T-cell (primary cell): Measurements from ENCODE around the gene DNAJA1. TPM values are rescaled to one million over a fixed set of nuclear protein-coding genes. Genes with fewer than 3 reads are reported as not detected.

Experiments
- ATAC-seq, 4 experiments: fragments of 200-7000 bp in 3 of 4; fragments of 150-1000 bp in 1 of 4; cut with Tn5 transposase; replicated peaks in 1 of 4; 1 replicate in 3 of 4; 2 replicates in 1 of 4; pipeline ENCODE4 v1.10.0; 2021; ENCODE audit warnings: moderate library complexity in 3 of 4, mild to moderate bottlenecking in 2 of 4, moderate number of reproducible peaks in 1 of 4
- CTCF ChIA-PET, 2 donors: fragments of 300-600 bp; sonication (Branson Sonifier 250); formaldehyde crosslinking; loops; one replicate each; lab custom pipeline; 2022; ENCODE audit warnings: antibody characterized with exemption in 2 of 2; lab: Charles Lee
- POLR2A ChIA-PET, 2 donors: fragments of 300-600 bp; sonication (Branson Sonifier 250); formaldehyde crosslinking; loops; one replicate each; lab custom pipeline; 2022; ENCODE audit warnings: antibody characterized with exemption in 2 of 2; lab: Charles Lee
- DNase-seq, 35 experiments: peaks; one replicate each; pipeline versions ENCODE4 v3.0.0 to v3.0.0-alpha.2; 2013 to 2023
- H3K27ac ChIP-seq: one replicate; pipeline ENCODE4 v1.5.1; 2013; ENCODE audit warnings: low read length
- H3K27me3 ChIP-seq, 2 experiments: replicated peaks in 1 of 2; 1 replicate in 1 of 2; 2 replicates in 1 of 2; pipeline versions ENCODE4 v1.6.1 to v1.7.0; 2013; ENCODE audit warnings: low read length in 1 of 2, mixed read lengths in 1 of 2; ENCODE audit not compliant: control insufficient read depth in 2 of 2, insufficient read depth in 2 of 2; ENCODE audit errors: extremely low read depth in 1 of 2
- H3K36me3 ChIP-seq, 2 donors: 1 replicate in 1 of 2; 2 replicates in 1 of 2; pipeline versions ENCODE4 v1.6.1 to v1.7.0; 2013; ENCODE audit warnings: low read length in 1 of 2; ENCODE audit not compliant: control insufficient read depth in 2 of 2, insufficient read depth in 1 of 2; ENCODE audit errors: extremely low read depth in 1 of 2
- H3K4me1 ChIP-seq, 2 experiments: 1 replicate in 1 of 2; 2 replicates in 1 of 2; pipeline versions ENCODE4 v1.6.1 to v1.7.0; 2013; ENCODE audit warnings: low read length in 2 of 2, mixed read lengths in 1 of 2; ENCODE audit not compliant: insufficient read depth in 2 of 2, control insufficient read depth in 1 of 2; ENCODE audit errors: extremely low read depth in 1 of 2
- H3K4me3 ChIP-seq, 2 donors: 1 replicate in 1 of 2; 2 replicates in 1 of 2; pipeline versions ENCODE4 v1.5.1 to v1.7.0; 2013; ENCODE audit warnings: mild to moderate bottlenecking in 2 of 2, low read length in 1 of 2, moderate library complexity in 1 of 2; ENCODE audit not compliant: control insufficient read depth in 1 of 2; ENCODE audit errors: extremely low read depth in 1 of 2
- H3K9me3 ChIP-seq: 2 replicates; pipeline ENCODE4 v1.7.0; 2013
- H3K27ac Mint-ChIP-seq, 2 donors: one replicate each; pipeline ENCODE4 v1.8.0; 2020 to 2021; ENCODE audit warnings: mild to moderate bottlenecking in 2 of 2, mixed read lengths in 2 of 2
- H3K27me3 Mint-ChIP-seq, 2 donors: one replicate each; pipeline ENCODE4 v1.8.0; 2021 to 2022; ENCODE audit warnings: mixed read lengths in 2 of 2
- H3K36me3 Mint-ChIP-seq: one replicate; pipeline ENCODE4 v1.8.0; 2021; ENCODE audit warnings: mixed read lengths
- H3K4me1 Mint-ChIP-seq, 3 donors: one replicate each; pipeline ENCODE4 v1.8.0; 2020 to 2022; ENCODE audit warnings: mixed read lengths in 3 of 3, mild to moderate bottlenecking in 1 of 3
- H3K4me3 Mint-ChIP-seq, 3 donors: one replicate each; pipeline ENCODE4 v1.8.0; 2020 to 2022; ENCODE audit warnings: mild to moderate bottlenecking in 3 of 3, mixed read lengths in 3 of 3, moderate library complexity in 3 of 3
- H3K9me3 Mint-ChIP-seq, 3 donors: one replicate each; pipeline ENCODE4 v1.8.0; 2020 to 2022; ENCODE audit warnings: mixed read lengths in 3 of 3
- WGBS: methylation state at CpG from one replicate; pipeline ENCODE4 v1.1.5; 2013; ENCODE audit warnings: missing lambda C conversion rate; ENCODE audit not compliant: insufficient coverage; 5-methylcytosine and 5-hydroxymethylcytosine counted together
- total RNA-seq, 35 experiments: library from RNA in 6 of 35; stranded (reverse) in 6 of 35; fragments of 120-200 nt in 1 of 35; gene quantifications; one replicate each; pipeline versions ENCODE4 v1.2.1 to v1.2.4 and lab custom pipeline; 2013 to 2026

The DNAJA1 gene
- total RNA-seq, 5 donors from 2014 or later (not counting 1 experiment from before 2014, with no cell fraction given): 66.5 to 170 (median 69.9) TPM

DNA sequence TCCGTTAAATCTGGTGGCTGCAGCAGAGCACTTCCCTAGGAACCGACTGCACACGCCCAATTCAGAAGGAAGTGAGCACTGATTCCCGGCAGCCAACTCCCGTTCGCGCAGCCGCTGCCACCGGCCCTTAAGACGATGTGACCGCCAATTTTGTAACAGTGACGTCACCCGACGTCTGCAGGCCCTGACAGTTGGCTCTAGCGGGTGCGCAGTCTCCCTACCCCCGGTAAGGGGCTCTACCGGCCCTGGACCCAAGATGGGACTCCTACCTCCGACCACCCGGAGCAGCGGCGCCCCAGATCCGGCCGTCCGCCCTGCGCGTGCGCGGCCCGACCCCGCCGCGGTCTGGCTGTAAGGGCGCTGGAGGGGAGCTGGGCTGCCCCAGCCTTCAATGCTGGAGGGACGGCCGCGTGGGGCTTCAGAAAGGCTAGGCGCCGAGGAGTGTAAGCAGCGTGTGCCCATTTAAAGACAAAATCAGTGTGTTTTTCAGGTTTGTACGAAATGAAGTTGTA lies 19.1 kb downstream of the DNAJA1 start:
- Mint-ChIP-seq H3K27me3 (no peaks in the 10 kb centered on the region), H3K4me3 (peak overlapping the region; percentile 68 to 76 (median 76)), H3K27ac (peak overlapping the region; percentile 13 to 28), H3K4me1 (peaks cover 16 to 19% (median 18%) of the 10 kb centered on the region in 3 donors), H3K36me3 (peaks cover 17% of the 10 kb centered on the region), H3K9me3 (no peaks in the 10 kb centered on the region)
- peak overlapping the region; percentile 31 for H3K27ac ChIP-seq
- peak; percentile 61 to 80 (median 70) for ATAC-seq
- H3K27me3 ChIP-seq: no peaks in the 10 kb centered on the region
- peak overlapping the region; percentile 54 to 80 for H3K4me3 ChIP-seq
- peak in 34 of 35 experiments; percentile 29 to 83 (median 55) for DNase-seq
- CTCF ChIA-PET: interaction anchor here in 1 of 2 donors (1.0 kb wide), 1 partner anchor 16 kb away, joined by 3 read pairs; no protein-coding TSS in a partner anchor
- peaks cover 0 to 34% of the 10 kb centered on the region in 2 donors for H3K36me3 ChIP-seq
- WGBS: 5% methylated on average over 41 of the region's 41 CpGs
- H3K4me1 ChIP-seq: peaks cover 2 to 13% of the 10 kb centered on the region in 2 experiments
- POLR2A ChIA-PET: interaction anchor here in 1 of 2 donors (0.8 to 1.9 kb wide), 6 partner anchors 14 to 20 kb away, joined by 3 to 8 read pairs (median 4); partner anchors contain the start of gene DNAJA1
- no peaks in the 10 kb centered on the region for H3K9me3 ChIP-seq

DNA sequence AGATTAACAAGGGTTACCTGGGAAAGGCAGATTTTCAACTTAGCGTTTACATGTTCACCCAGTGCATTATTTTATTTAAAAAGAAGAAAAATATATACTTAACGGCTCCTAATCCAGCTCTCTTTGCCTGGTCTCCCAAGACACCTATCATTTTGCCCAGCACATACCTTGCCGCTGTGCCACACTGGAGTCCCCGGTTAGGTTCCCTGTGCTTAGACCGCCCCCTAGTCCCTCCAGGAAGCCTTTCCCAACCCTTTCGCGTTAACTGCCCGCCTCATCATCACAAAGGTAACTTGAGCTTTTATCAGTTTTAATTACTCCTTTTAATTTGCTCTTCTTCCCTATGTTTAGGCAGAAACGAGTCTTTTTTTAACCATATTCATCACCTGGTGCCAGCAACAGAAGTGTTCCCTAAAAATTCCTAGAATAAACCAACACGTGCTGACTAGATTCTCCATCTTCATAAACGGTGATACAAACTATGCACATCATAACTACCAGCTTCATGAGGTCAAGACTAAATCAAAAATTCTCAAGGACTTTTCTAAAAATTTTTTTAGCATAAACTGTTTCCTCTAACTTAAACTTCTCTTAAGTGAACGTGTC lies 19.7 kb downstream of the DNAJA1 start:
- Histone ChIP-seq H3K4me3 (peak overlapping the region; percentile 54 to 80), H3K27me3 (no peaks in the 10 kb centered on the region), H3K36me3 (peaks cover 0 to 35% of the 10 kb centered on the region in 2 donors), H3K4me1 (peaks cover 2 to 13% of the 10 kb centered on the region in 2 experiments), H3K9me3 (no peaks in the 10 kb centered on the region), H3K27ac (no peak overlapping the region)
- ChIA-PET POLR2A (interaction anchor here (0.6 to 1.2 kb wide), 4 partner anchors 15 to 58 kb away, joined by 3 to 8 read pairs (median 4); partner anchors contain the start of gene DNAJA1 (in 1 of the 2)), CTCF (interaction anchor here in 1 of 2 donors (1.0 kb wide), 1 partner anchor 15 kb away, joined by 3 read pairs; no protein-coding TSS in a partner anchor)
- peak in 1 of 4 experiments; percentile 9 for ATAC-seq
- Mint-ChIP-seq H3K4me3 (peak overlapping the region; percentile 68 to 76 (median 76)), H3K27me3 (no peaks in the 10 kb centered on the region), H3K4me1 (peaks cover 16 to 19% (median 18%) of the 10 kb centered on the region in 3 donors), H3K36me3 (peaks cover 20% of the 10 kb centered on the region), H3K27ac (peak overlapping the region; percentile 25 to 68), H3K9me3 (no peaks in the 10 kb centered on the region)
- WGBS: 84% methylated on average over 10 of the region's 12 CpGs
- DNase-seq: no peak

DNA sequence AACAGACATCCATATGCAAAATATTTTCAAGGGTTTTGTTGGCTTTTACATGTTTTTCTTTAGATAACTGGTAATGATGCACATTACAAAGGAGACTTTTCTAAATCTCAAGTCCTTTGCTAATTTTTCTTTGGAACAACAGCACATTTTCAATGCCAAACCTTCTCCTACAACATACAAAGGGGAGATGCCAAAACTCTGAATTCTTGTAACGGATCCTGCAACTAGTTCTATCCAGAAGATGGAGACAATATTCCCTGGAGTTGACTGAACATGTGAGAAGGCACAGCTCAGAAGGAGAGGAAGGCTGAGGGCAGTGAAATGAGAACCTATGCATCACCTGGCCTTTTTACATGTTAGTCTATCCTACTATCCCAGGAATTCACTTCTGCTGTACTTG lies 21.0 kb downstream of the DNAJA1 start:
- no peak overlapping the region for H3K4me3 Mint-ChIP-seq
- ATAC-seq (no peak), DNase-seq (no peak)
- H3K4me1 Mint-ChIP-seq: peaks cover 16 to 19% (median 18%) of the 10 kb centered on the region in 3 donors
- Histone ChIP-seq H3K36me3 (peaks cover 0 to 34% of the 10 kb centered on the region in 2 donors), H3K27me3 (no peaks in the 10 kb centered on the region), H3K4me3 (no peak overlapping the region), H3K9me3 (no peaks in the 10 kb centered on the region), H3K27ac (no peak overlapping the region), H3K4me1 (peaks cover 2 to 13% of the 10 kb centered on the region in 2 experiments)
- ChIA-PET CTCF (no interaction called here), POLR2A (interaction anchor here in 1 of 2 donors (0.8 to 1.0 kb wide), 2 partner anchors 21 to 28 kb away, joined by 5 read pairs; partner anchors contain the start of gene DNAJA1)
- no peak overlapping the region for H3K27ac Mint-ChIP-seq
- H3K27me3 Mint-ChIP-seq: no peaks in the 10 kb centered on the region
- no CpG with 5 or more reads among the region's 1 CpG for WGBS
- H3K9me3 Mint-ChIP-seq: no peaks in the 10 kb centered on the region
- peaks cover 25% of the 10 kb centered on the region for H3K36me3 Mint-ChIP-seq

DNA sequence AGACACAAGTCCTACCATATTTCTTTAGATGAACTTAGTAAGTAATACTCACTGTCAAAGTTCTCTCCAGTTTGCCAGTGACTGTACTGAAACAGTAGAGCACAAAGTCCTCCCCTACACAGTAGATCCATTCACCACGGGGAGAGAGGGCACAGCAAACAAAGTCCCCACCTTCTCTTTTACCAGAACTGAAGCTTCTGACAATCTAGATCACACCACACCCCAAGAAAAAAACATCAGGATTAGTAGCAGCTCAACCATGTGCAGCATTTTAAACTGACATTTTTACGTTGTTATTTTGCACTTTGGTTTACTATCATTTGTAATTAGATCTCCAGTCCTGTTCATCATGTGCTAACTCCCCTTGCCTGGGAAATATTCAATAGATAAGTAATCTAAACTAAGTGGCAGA lies 23.0 kb downstream of the DNAJA1 start:
- no peak overlapping the region for H3K4me3 Mint-ChIP-seq
- peaks cover 34% of the 10 kb centered on the region for H3K36me3 Mint-ChIP-seq
- Histone ChIP-seq H3K36me3 (peaks cover 10 to 50% of the 10 kb centered on the region in 2 donors), H3K27ac (no peak overlapping the region), H3K27me3 (no peaks in the 10 kb centered on the region), H3K9me3 (no peaks in the 10 kb centered on the region), H3K4me1 (peaks cover 2 to 13% of the 10 kb centered on the region in 2 experiments), H3K4me3 (no peak overlapping the region)
- ATAC-seq: no peak
- WGBS: 88% methylated on average over 1 of the region's 2 CpGs
- POLR2A ChIA-PET: interaction anchor here in 1 of 2 donors (0.6 kb wide), 1 partner anchor 19 kb away, joined by 6 read pairs; no protein-coding TSS in a partner anchor
- CTCF ChIA-PET: interaction anchor here in 1 of 2 donors (0.6 kb wide), 1 partner anchor 19 kb away, joined by 3 read pairs; no protein-coding TSS in a partner anchor
- H3K4me1 Mint-ChIP-seq: peaks cover 15 to 19% (median 18%) of the 10 kb centered on the region in 3 donors
- DNase-seq: no peak
- no peaks in the 10 kb centered on the region for H3K9me3 Mint-ChIP-seq
- no peaks in the 10 kb centered on the region for H3K27me3 Mint-ChIP-seq
- no peak overlapping the region for H3K27ac Mint-ChIP-seq

DNA sequence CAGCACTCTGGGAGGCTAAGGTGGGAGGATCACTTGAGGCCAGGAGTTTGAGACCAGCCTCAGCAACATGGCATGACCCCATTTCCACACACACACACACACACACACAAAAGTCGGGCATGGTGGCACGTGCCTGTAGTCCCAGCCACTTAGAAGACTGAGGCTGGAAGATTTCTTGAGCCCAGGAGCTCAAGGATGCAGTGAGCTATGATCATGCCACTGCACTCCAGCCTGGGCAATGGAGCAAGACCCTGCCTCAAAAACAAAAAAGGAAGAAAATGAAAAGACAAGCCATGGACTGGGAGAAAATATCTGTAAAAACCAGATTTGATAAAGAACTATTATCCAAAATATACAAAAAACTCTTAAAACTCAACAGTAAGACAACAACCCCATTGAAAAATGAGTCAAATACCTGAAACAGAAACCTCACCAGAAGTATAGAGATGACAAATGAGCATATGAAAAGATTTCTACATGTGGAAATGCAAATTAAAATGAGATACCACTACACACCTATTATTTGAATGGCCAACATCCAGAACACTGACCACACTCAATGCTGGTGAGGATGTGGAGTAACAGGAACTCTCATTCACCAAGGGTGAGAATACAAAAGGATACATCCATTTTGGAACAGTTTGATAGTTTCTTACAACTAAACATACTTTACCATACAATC lies 24.7 kb downstream of the DNAJA1 start:
- peaks cover 0 to under 1% of the 10 kb centered on the region in 2 experiments for H3K4me1 ChIP-seq
- no peak overlapping the region for H3K4me3 ChIP-seq
- no peak overlapping the region for H3K4me3 Mint-ChIP-seq
- H3K36me3 Mint-ChIP-seq: peaks cover 39% of the 10 kb centered on the region
- 76% methylated on average over 2 of the region's 2 CpGs for WGBS
- peaks cover 10 to 65% of the 10 kb centered on the region in 2 donors for H3K36me3 ChIP-seq
- ChIA-PET CTCF (no interaction called here), POLR2A (interaction anchor here (0.6 to 1.3 kb wide), 4 partner anchors 11 to 178 kb away, joined by 3 to 5 read pairs (median 4); no protein-coding TSS in a partner anchor)
- no peaks in the 10 kb centered on the region for H3K9me3 ChIP-seq
- peak overlapping the region in 1 of 2 donors; percentile 22 for H3K27ac Mint-ChIP-seq
- ATAC-seq (no peak), DNase-seq (no peak)
- no peaks in the 10 kb centered on the region for H3K27me3 Mint-ChIP-seq
- H3K4me1 Mint-ChIP-seq: peaks cover 2 to 5% (median 2%) of the 10 kb centered on the region in 3 donors
- H3K9me3 Mint-ChIP-seq: no peaks in the 10 kb centered on the region
- no peaks in the 10 kb centered on the region for H3K27me3 ChIP-seq
- no peak overlapping the region for H3K27ac ChIP-seq

DNA sequence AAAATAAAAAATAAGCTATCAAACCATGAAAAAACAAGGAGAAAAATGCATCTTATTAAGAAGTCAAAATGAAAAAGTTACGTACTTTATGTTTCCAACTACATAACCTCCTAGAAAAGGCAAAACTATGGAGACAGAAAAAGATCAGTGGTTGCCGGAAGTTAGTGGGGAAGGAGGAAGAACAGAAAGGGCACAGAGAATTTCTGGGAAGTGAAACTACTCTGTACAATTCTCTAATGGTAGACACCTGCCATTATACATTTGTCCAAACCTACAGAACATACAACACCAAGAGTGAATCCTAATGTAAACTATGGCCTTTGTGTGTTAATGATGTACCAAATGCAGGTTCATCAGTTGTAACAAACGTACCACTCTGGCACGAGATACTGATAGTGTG lies 26.1 kb downstream of the DNAJA1 start:
- Histone ChIP-seq H3K27me3 (no peaks in the 10 kb centered on the region), H3K36me3 (peaks cover 10 to 74% of the 10 kb centered on the region in 2 donors), H3K4me1 (no peaks in the 10 kb centered on the region), H3K27ac (no peak overlapping the region), H3K4me3 (no peak overlapping the region), H3K9me3 (no peaks in the 10 kb centered on the region)
- no peaks in the 10 kb centered on the region for H3K27me3 Mint-ChIP-seq
- no peak overlapping the region for H3K4me3 Mint-ChIP-seq
- H3K4me1 Mint-ChIP-seq: no peaks in the 10 kb centered on the region
- ATAC-seq (no peak), DNase-seq (no peak)
- no peaks in the 10 kb centered on the region for H3K9me3 Mint-ChIP-seq
- CTCF ChIA-PET: interaction anchor here in 1 of 2 donors (0.6 kb wide), 1 partner anchor 184 kb away, joined by 3 read pairs; no protein-coding TSS in a partner anchor
- peaks cover 43% of the 10 kb centered on the region for H3K36me3 Mint-ChIP-seq
- WGBS: 100% methylated on average over 1 of the region's 4 CpGs
- H3K27ac Mint-ChIP-seq: no peak overlapping the region
- POLR2A ChIA-PET: no interaction called here
